ENCODE measurements around the gene CNOT2.

CNOT2 gene, protein sequence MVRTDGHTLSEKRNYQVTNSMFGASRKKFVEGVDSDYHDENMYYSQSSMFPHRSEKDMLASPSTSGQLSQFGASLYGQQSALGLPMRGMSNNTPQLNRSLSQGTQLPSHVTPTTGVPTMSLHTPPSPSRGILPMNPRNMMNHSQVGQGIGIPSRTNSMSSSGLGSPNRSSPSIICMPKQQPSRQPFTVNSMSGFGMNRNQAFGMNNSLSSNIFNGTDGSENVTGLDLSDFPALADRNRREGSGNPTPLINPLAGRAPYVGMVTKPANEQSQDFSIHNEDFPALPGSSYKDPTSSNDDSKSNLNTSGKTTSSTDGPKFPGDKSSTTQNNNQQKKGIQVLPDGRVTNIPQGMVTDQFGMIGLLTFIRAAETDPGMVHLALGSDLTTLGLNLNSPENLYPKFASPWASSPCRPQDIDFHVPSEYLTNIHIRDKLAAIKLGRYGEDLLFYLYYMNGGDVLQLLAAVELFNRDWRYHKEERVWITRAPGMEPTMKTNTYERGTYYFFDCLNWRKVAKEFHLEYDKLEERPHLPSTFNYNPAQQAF

GRCh38 chr12:70242695-70243509, at the start of gene CNOT2:
CNOT2 (plus strand) TSS chr12:70243433; CDS start chr12:70278227, 34,794 bp downstream.
- DNase-seq, result peak; percentile 89

- DNase-seq, result no peak
Measured at GRCh38 chr12:70194076-70194475, 49.2 kb upstream of the CNOT2 start.

- no peak for DNase-seq
Measured at GRCh38 chr12:70196811-70197281, 46.4 kb upstream of the CNOT2 start.

- no peak for DNase-seq
Measured at GRCh38 chr12:70197345-70197744, 45.9 kb upstream of the CNOT2 start.

DNA sequence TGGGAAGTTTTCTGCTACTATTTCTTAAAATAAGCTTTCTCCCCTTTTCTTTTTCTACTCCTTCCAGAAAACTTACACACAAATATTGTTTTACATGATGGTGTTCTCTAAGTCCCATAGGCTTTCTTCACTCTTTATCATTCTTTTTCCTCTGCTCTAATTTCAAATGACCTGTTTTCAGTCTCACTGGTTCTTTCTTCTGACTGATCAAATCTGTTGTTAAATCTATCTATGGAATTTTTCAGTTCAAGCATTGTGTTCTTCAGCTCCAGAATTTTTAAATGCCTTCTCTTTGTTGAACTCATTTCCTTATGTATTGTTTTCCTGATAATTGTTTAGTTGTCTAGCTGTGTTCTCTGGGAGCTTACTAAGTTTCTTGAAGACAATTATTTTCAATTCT, 29.5 kb upstream of the CNOT2 start:
- DNase-seq, result no peak

DNA sequence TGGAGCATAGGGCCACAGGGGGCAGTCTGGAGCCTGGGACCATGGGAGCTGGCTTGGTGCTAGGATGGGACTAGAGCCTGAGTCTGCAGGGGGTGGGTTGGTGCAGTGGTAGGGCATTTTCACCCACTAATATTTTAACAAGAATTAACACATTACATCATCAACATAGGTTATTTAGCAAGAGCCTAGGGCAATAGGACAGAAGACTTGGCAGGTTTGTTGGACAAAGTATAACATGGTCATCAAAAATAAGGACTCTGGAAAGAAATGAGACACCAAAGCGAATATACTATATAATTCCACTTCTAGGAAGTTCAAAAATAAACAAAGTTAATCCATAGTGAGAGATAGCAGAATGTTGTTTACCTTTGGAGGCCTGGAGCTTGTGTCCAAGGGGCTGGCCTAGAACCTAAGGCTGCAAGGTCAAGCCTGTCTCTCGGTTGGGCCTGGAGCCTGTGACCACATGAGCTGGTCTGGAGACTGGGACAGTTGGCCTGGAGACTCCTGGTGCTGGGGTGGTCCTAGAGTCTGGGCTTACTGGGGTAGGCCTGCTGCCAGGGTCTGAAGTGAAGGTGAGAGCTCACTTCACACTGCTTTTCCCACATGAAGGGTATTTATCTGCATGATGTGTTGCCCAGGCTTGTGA, 28.1 kb upstream of the CNOT2 start:
- no peak for DNase-seq

- no peak for DNase-seq
Measured at GRCh38 chr12:70217416-70217815, 25.8 kb upstream of the CNOT2 start.

GRCh38 chr12:70221626-70222025, 21.6 kb upstream of the CNOT2 start:
- no peak for DNase-seq

DNA sequence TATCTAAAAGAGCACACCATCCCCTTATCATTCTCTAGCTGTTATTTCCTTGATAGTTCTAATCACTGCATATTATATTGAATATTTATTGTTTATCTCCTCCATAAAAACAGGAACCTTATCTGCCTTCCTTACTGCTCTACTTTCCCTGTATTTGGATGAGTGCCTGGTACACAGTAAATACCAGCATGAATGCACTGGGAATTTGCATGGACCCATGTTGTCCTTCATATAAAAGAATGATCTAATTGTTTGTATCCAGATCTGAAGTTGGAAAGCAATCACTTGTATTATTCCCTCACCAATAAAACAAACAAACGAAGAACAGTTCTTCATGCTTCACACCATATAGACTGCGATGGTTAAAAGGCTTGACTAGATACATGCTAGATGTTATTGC, 15.3 kb upstream of the CNOT2 start:
- no peak for DNase-seq

DNA sequence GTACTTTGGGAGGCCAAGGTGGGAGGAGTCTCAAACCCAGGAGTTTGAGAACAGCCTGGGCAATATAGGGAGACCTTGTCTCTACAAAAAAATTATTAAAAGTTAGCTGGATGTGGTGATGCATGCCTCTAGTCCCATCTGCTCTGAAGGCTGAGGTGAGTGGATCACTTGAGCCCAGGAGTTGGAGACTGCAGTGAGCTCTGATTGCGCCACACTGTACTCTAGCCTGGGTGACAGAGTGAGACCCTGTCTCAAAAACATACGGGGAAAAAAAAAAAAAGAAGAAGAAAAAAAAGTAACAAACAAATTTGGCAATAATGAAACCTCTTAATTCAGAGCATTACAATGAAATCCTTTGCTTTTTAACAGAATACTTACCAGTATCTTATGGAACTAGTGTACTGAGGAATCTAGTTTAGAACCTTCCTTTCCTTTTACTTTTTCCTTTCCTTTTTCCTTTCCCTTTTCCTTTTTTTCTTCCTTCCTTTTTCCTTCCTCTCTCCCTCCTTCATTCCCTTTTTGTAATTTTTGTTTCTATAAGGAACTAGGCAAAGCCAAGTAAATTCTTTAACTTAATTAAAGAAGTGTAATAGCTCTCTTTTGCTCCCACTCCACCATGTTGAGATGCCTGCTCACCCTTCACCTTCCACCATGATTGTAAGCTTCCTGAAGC, 12.2 kb upstream of the CNOT2 start:
- DNase-seq, result no peak

- DNase-seq, result no peak
Measured at GRCh38 chr12:70236990-70237389, 6.2 kb upstream of the CNOT2 start.

- no peak for DNase-seq
Measured at GRCh38 chr12:70240673-70241072, 2.6 kb upstream of the CNOT2 start.

DNA sequence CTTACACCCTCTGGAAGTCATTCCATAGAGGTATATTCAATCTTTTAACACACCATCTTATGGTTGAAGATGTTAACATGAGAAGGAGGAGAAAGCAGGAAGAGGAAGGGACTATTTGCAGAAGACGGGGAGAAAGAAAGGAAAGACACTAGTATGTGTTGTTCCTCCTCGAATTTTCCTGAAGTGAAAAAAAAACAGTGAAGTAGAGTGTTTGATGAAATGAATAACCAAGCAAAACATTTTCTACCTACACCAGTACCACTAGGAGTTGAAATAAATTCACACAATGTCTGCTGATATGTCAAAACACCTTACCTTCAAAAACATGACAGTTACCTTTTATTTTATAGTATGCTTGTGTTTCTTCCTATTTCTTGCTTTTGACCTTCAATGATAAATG, 1.4 kb upstream of the CNOT2 start:
- DNase-seq, result no peak

DNA sequence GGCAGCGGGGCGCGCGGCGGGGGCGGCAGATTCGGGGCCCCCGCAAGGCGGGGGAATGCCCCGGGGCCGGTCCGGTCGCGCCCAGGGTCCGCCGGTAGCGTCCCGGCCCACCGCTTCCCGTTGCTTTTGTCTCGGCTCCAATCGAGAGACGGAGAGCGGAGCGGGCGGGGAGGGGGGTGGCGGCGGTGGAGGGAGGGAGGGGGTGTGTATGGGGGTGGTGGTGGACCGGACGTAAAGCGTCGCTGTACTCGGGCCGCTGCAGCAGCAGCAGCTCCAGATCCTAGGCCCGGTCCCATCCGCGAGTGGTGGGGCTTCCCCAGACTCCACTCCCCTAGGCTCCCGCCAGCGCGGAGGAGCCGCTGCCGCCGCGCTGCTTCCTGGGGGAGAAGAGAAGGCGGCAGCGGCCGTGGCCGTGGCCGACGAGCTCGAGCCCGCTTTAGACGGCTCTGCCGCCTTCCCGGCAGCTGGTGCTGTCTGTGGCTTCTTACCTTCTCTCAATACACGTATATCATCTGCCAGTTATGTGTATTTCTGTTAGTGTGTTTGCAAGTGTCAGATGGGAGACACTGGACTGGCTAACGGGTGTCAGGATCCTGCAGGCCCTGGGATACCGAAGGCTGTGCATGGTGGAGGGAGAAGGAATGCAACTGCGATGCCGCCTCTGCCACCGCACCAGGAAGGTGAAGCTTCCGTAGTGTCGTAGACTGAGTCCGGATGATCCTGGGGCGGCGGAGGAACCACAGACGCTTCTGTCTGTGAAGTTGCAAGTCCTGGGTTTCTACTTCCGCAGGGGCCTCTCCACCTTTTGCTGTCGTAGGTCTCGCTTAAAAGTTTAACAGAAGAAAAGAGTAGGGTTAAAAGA, 508 bp downstream of the CNOT2 start:
- DNase-seq, result no peak

DNA sequence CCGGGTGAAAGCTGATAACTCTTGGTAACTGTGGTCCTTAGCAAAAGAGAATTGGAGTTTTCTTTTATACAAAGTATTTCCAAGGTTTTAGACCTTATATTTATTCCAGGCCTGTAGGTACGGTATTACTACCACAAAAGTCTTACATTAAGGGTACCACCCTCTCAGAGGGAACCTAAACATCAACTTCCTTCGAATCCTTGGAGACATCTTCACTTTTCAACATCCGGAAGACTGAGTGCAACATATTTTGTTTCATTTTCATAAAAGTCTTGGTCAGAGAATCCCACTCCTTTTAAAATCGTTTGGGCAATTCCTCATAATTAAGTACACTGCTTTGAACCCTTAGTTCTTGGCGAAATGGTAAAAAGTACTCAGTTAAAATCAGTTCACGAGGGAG, 1.2 kb downstream of the CNOT2 start:
- no peak for DNase-seq

- no peak for DNase-seq
Measured at GRCh38 chr12:70245458-70245857, 2.2 kb downstream of the CNOT2 start.

DNA sequence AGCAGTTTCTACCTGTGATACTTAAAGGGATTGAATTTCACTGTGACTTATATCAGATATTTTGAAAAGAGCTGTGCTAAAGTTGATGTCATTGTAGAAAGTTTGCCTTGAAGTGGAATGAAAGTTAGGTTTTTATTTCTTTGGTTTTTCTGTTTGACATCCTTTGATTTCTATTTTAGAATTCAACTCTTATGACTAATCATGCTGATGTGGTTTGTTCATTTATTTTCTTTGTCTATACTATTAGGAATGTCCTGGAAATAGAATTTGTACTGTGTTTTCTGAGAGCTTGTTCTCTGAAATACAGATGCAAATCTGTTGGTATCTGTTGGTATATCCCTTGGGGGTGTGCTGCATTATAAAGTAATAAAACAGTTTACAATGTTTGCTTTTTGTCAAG, 3.3 kb downstream of the CNOT2 start:
- no peak for DNase-seq

GRCh38 chr12:70247653-70248199, 4.5 kb downstream of the CNOT2 start:
- DNase-seq, result no peak

DNA sequence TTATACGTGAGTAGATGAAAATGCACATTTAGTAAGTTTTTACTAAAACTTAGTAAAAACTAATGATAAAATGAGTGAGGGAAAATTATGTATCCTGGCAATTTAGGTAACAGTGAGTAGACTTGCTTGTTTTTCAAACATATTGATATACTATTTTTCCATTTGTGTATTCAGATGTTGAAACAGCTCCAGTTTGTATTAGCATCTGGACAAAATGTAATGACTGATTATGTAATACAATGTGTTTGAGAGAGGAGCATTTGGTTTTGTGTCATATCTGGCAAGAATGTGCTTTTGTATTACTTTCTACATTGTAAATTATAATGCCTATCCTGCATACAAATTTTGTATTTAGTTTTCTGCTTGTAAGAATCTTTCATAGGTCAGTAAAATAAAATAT, 5.6 kb downstream of the CNOT2 start:
- no peak for DNase-seq

- no peak for DNase-seq
Measured at GRCh38 chr12:70249903-70250302, 6.7 kb downstream of the CNOT2 start.

DNA sequence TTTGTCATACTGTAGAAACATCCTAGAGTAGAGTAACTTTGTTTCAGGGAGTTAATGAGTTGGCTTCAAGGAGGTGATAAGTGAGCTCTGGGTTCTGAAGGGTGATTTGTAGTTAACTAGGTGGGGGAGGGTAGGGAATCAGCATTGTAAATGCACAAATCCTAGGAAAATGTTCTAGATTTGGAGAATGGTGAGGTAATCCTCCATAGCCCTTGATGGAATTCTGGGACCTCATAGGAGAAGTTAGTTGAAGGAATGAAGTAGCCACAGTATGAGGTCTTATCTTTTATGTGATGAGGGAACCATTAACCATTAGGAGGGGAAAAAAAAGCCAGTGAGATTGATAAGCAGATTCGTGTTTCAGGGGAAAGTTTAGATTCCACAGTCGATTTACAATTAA, 8.0 kb downstream of the CNOT2 start:
- DNase-seq, result no peak
